ENCODE measurements around the gene CEP55.

The CEP55 gene

GRCh38 chr10:93494494-93494893 is 1.9 kb upstream of the CEP55 start:
- CTCF ChIA-PET = interaction anchor here (0.8 to 1.5 kb wide), 2 partner anchors 12 to 142 kb away, joined by 4 to 5 read pairs; partner anchors contain the start of gene MYOF
- TF ChIP-seq CTCF (conservative IDR thresholded peaks at IDR 0.05; ENCODE audit: low read depth) = no peak
- H3K27ac ChIP-seq = no peak overlapping the region
- DNase-seq (ENCODE audit: low spot score) = no peak
- POLR2A ChIA-PET (ENCODE audit: low non-redundant PET) = interaction anchor here (0.5 kb wide), 1 partner anchor 19 kb away, joined by 6 read pairs; no protein-coding TSS in a partner anchor

- TF ChIP-seq CTCF (conservative IDR thresholded peaks at IDR 0.05; ENCODE audit: low read depth) = no peak
- CTCF ChIA-PET = interaction anchor here (0.7 to 1.5 kb wide), 5 partner anchors 13 to 143 kb away, joined by 4 to 8 read pairs (median 5); partner anchors contain the start of gene MYOF
- DNase-seq (ENCODE audit: low spot score) = peak; percentile 53
- POLR2A ChIA-PET (ENCODE audit: low non-redundant PET) = interaction anchor here (0.6 to 0.9 kb wide), 2 partner anchors 11 to 32 kb away, joined by 9 to 12 read pairs; no protein-coding TSS in a partner anchor
- peak overlapping the region; percentile 95 for H3K27ac ChIP-seq
Measured at GRCh38 chr10:93495654-93496321, 624 bp upstream of the CEP55 start.

GRCh38 chr10:93498166-93498565 is 1.8 kb downstream of the CEP55 start:
- ChIA-PET POLR2A (ENCODE audit: low non-redundant PET) (no interaction called here), CTCF (no interaction called here)
- DNase-seq (ENCODE audit: low spot score) = no peak
- no peak overlapping the region for H3K27ac ChIP-seq
- no peak for TF ChIP-seq CTCF (conservative IDR thresholded peaks at IDR 0.05; ENCODE audit: low read depth)

GRCh38 chr10:93501650-93502049 is 5.2 kb downstream of the CEP55 start:
- POLR2A ChIA-PET (ENCODE audit: low non-redundant PET) = no interaction called here
- no peak for TF ChIP-seq CTCF (conservative IDR thresholded peaks at IDR 0.05; ENCODE audit: low read depth)
- CTCF ChIA-PET = interaction anchor here (0.6 to 0.9 kb wide), 2 partner anchors 125 to 529 kb away, joined by 3 to 4 read pairs; no protein-coding TSS in a partner anchor
- DNase-seq (ENCODE audit: low spot score) = no peak
- no peak overlapping the region for H3K27ac ChIP-seq

GRCh38 chr10:93503075-93503474 is 6.7 kb downstream of the CEP55 start:
- ChIA-PET POLR2A (ENCODE audit: low non-redundant PET) (interaction anchor here (0.7 kb wide), 1 partner anchor 848 kb away, joined by 4 read pairs; no protein-coding TSS in a partner anchor), CTCF (interaction anchor here (0.6 to 1.7 kb wide), 5 partner anchors 8 to 126 kb away, joined by 3 to 5 read pairs (median 4); partner anchors contain the start of gene MYOF)
- DNase-seq (ENCODE audit: low spot score) = no peak
- TF ChIP-seq CTCF (conservative IDR thresholded peaks at IDR 0.05; ENCODE audit: low read depth) = no peak
- H3K27ac ChIP-seq = no peak overlapping the region

- ChIA-PET CTCF (interaction anchor here (0.6 to 1.0 kb wide), 3 partner anchors 137 to 354 kb away, joined by 3 to 4 read pairs (median 3); no protein-coding TSS in a partner anchor), POLR2A (ENCODE audit: low non-redundant PET) (no interaction called here)
- no peak for DNase-seq (ENCODE audit: low spot score)
- no peak for TF ChIP-seq CTCF (conservative IDR thresholded peaks at IDR 0.05; ENCODE audit: low read depth)
- H3K27ac ChIP-seq = no peak overlapping the region
Measured at GRCh38 chr10:93505075-93505474, 8.7 kb downstream of the CEP55 start.
